Mammary epithelial cell (primary cell): ENCODE measurements around the gene MIOS.

Experiments used
- CTCF ChIP-seq, 2 donors: IDR thresholded peaks in 1 of 2; conservative IDR thresholded peaks in 1 of 2; 2 replicates each; pipeline ENCODE4 v1.5.1; 2011 to 2012; ENCODE audit warnings: inconsistent platforms in 2 of 2, low read length in 2 of 2, mild to moderate bottlenecking in 2 of 2, control low read depth in 1 of 2, low read depth in 1 of 2; ENCODE audit not compliant: insufficient read depth in 1 of 2; ENCODE audit errors: extremely low read depth in 1 of 2
- EZH2 ChIP-seq: IDR thresholded peaks from 2 replicates; pipeline ENCODE4 v1.6.1; 2012; ENCODE audit warnings: low read length, inconsistent platforms, borderline replicate concordance

GRCh38 chr7:7630626-7631329 is 64.1 kb downstream of the MIOS start:
- no peak for TF ChIP-seq CTCF (conservative IDR thresholded peaks at IDR 0.05 in 1 of 2, IDR thresholded peaks at IDR 0.05 in 1 of 2; ENCODE audit: extremely low read depth in 1 of 2, insufficient read depth in 1 of 2, low read depth in 1 of 2, low read length in 2 of 2)
- TF ChIP-seq EZH2: no peak
